Stimulated activated CD4-positive, alpha-beta T cell treated with anti-CD3 and anti-CD28 coated beads, Interleukin-2, amount 100 ng/mL, for 48 hours (primary cell): ENCODE results near the gene TGM3.

Experiments
- DNase-seq, 2 donors: peaks; one replicate each; pipeline ENCODE4 v3.0.0-alpha.2; 2020

The TGM3 gene

GRCh38 chr20:2285613-2286012, 10.2 kb upstream of the TGM3 start:
- no peak for DNase-seq

- DNase-seq, result no peak
These were observed 8.3 kb upstream of the TGM3 start for GRCh38 chr20:2287504-2287903.

GRCh38 chr20:2289475-2289874, 6.3 kb upstream of the TGM3 start:
- DNase-seq, result no peak

GRCh38 chr20:2290486-2290885, 5.3 kb upstream of the TGM3 start:
- DNase-seq, result no peak

GRCh38 chr20:2292416-2293110, 3.2 kb upstream of the TGM3 start:
- DNase-seq, result no peak

GRCh38 chr20:2293486-2293885, 2.3 kb upstream of the TGM3 start:
- no peak for DNase-seq

- no peak for DNase-seq
These were observed 1.8 kb upstream of the TGM3 start for GRCh38 chr20:2293971-2294370.

GRCh38 chr20:2295286-2295685, 515 bp upstream of the TGM3 start:
- DNase-seq, result no peak

GRCh38 chr20:2296524-2297356, 939 bp downstream of the TGM3 start:
- DNase-seq, result no peak

GRCh38 chr20:2297357-2297728, 1.5 kb downstream of the TGM3 start:
- no peak for DNase-seq

- no peak for DNase-seq
These were observed 2.3 kb downstream of the TGM3 start for GRCh38 chr20:2298116-2298515.

GRCh38 chr20:2298701-2299100, 2.9 kb downstream of the TGM3 start:
- no peak for DNase-seq

- DNase-seq, result no peak
These were observed 3.5 kb downstream of the TGM3 start for GRCh38 chr20:2299301-2299700.

GRCh38 chr20:2300002-2300401, 4.2 kb downstream of the TGM3 start:
- DNase-seq, result no peak

- DNase-seq, result no peak
These were observed 4.6 kb downstream of the TGM3 start for GRCh38 chr20:2300420-2300819.

- DNase-seq, result no peak
These were observed 5.4 kb downstream of the TGM3 start for GRCh38 chr20:2301164-2301622.

- no peak for DNase-seq
These were observed 6.7 kb downstream of the TGM3 start for GRCh38 chr20:2302384-2303060.

- no peak for DNase-seq
These were observed 7.9 kb downstream of the TGM3 start for GRCh38 chr20:2303673-2304072.

GRCh38 chr20:2304180-2304579, 8.4 kb downstream of the TGM3 start:
- DNase-seq, result no peak

GRCh38 chr20:2305029-2305428, 9.2 kb downstream of the TGM3 start:
- no peak for DNase-seq

GRCh38 chr20:2305479-2305878, 9.7 kb downstream of the TGM3 start:
- DNase-seq, result no peak

GRCh38 chr20:2305946-2306345, 10.1 kb downstream of the TGM3 start:
- no peak for DNase-seq

- DNase-seq, result no peak
These were observed 11.3 kb downstream of the TGM3 start for GRCh38 chr20:2307136-2307535.

- DNase-seq, result no peak
These were observed 15.5 kb downstream of the TGM3 start for GRCh38 chr20:2311329-2311728.
